ENCODE measurements around the gene ASH1L. TPM values are rescaled to one million over a fixed set of nuclear protein-coding genes. Genes with fewer than 3 reads are reported as not detected.

The ASH1L gene
- polyA plus RNA-seq, 4 donors, result 3.5 to 30.9 (median 6.5) TPM

DNA sequence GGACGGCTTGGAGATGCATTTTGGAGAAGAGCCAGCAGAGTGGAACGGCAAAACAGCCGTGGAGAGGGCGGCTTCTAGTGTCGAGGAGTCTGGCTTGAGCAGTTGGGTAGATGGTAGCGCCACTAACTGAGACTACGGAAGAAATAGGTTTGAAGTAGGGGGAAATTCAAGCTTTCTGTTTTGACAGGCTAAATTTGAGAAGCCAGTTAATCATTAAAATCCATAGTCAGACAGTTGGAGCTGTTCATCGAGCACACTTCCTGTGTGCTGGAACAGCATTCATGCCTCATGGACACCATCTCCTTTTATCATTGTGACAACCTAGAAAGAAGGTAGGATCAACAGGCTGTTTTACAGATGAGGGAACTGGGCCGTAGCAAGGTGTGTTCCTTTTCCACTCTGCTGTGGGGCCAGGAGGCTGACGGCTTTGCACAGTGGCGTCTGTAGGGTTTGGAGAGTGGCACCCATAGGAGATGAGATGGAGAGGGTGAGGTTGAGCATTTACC is 258.0 kb downstream of the ASH1L start:
- no peaks in the 10 kb centered on the region for H3K27me3 ChIP-seq (ENCODE audit: control insufficient read depth in 3 of 3, insufficient read depth in 3 of 3, low read length in 3 of 3)
- H3K9me3 ChIP-seq (ENCODE audit: control insufficient read depth in 2 of 2, insufficient read depth in 1 of 2, low read depth in 1 of 2, low read length in 1 of 2), result no peaks in the 10 kb centered on the region
- WGBS, 3 donors, result 49 to 71% (median 54%) methylated on average over 11 of the region's 11 CpGs
- FAIRE-seq, result no peak
- H3K27ac ChIP-seq (ENCODE audit: low read depth in 1 of 3, low read length in 2 of 3), result no peak overlapping the region
- no peaks in the 10 kb centered on the region for H3K36me3 ChIP-seq (ENCODE audit: control insufficient read depth in 3 of 3, insufficient read depth in 2 of 3, low read depth in 1 of 3, low read length in 3 of 3)
- H3K4me1 ChIP-seq (ENCODE audit: control insufficient read depth in 3 of 3, insufficient read depth in 2 of 3, low read depth in 1 of 3, low read length in 2 of 3), result peaks cover 0 to 31% (median 4%) of the 10 kb centered on the region in 3 donors
- no peak overlapping the region for H3K4me3 ChIP-seq (ENCODE audit: low read depth in 1 of 3, low read length in 3 of 3)
- DNase-seq, result peak in 1 of 2 donors; percentile 31

DNA sequence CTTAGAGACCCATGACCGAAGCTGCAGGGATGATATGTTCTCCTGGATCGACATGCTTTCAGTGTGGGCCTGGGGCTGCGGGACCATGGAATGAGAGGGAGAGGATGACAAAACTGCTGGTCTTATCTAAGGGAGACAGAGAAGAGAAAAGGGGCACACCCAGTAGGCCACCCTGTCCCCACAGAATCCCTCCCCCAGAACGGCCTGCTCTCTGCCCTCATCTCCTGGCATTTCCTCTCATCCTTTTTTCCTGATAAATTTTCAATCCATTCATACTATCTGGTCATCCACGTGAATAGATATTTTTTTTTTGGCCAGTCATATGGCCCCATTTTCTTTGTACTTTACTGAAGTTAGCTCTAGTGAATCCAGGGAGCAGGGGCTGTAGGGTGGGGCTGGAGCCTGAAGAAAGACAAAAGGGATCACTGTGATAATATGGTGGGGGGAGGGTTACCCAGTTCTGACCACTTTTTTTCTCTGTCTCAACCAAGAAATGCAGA is 261.2 kb downstream of the ASH1L start, which contains the start of gene PKLR:
Gene PKLR (minus strand): TSS at position 97 of the 500 bp plus-strand sequence. CDS start 43 bp downstream, at position 54.
- WGBS, 3 donors, result 74 to 89% (median 75%) methylated on average over 5 of the region's 5 CpGs
- DNase-seq (no peak), FAIRE-seq (no peak)
- H3K4me3 ChIP-seq (ENCODE audit: low read depth in 1 of 3, low read length in 3 of 3), result peak within 1 kb of the TSS in 1 of 3 donors; percentile 18
- peak within 1 kb of the TSS; percentile 9 to 91 (median 79) for H3K27ac ChIP-seq (ENCODE audit: low read depth in 1 of 3, low read length in 2 of 3)
- peaks cover 0 to 28% (median 4%) of the 10 kb centered on the region in 3 donors for H3K4me1 ChIP-seq (ENCODE audit: control insufficient read depth in 3 of 3, insufficient read depth in 2 of 3, low read depth in 1 of 3, low read length in 2 of 3)
- no peaks in the 10 kb centered on the region for H3K9me3 ChIP-seq (ENCODE audit: control insufficient read depth in 2 of 2, insufficient read depth in 1 of 2, low read depth in 1 of 2, low read length in 1 of 2)
- H3K27me3 ChIP-seq (ENCODE audit: control insufficient read depth in 3 of 3, insufficient read depth in 3 of 3, low read length in 3 of 3), result peaks cover 0 to 11% (median 0%) of the 10 kb centered on the region in 3 donors
- peaks cover 0 to under 1% (median 0%) of the 10 kb centered on the region in 3 donors for H3K36me3 ChIP-seq (ENCODE audit: control insufficient read depth in 3 of 3, insufficient read depth in 2 of 3, low read depth in 1 of 3, low read length in 3 of 3)

DNA sequence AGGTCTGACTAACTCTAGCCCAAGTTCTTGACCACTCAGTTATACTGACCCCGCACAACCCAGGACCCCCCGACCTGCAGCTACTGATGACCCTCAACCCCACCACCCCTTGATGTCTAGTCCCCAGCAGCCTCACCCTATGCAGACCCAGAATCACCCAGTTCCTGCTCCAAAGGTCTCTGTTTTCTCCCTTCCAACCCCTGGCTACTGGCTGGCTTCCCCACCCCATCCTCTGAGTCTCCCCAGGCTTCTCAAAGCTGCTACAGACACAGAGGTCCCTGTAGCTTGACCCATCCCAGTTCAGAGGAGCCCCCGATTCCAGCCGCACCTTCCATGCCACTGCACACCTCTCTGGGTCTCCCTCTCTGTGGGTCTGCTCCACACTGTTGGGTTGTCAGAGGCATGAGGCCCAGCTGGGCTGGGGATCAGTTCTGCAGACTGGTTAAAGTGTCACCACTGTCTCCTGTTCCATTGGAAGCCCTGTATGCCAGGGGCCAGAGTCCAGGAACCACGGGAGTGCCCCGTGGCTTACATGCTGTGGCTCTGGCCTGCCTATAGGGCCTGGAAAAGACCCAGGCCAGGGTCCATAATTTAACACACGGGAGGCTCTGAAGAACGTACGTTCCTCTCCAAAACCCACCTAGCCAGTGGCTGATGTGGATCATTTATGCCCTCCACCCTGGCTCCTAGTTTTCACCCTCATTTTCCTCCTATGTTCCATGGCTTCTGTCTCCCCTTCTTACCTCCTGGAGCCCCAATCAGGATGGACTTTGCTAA is 261.9 kb downstream of the ASH1L start:
- Histone ChIP-seq H3K27ac (ENCODE audit: low read depth in 1 of 3, low read length in 2 of 3) (peak overlapping the region; percentile 9 to 91 (median 79)), H3K9me3 (ENCODE audit: control insufficient read depth in 2 of 2, insufficient read depth in 1 of 2, low read depth in 1 of 2, low read length in 1 of 2) (no peaks in the 10 kb centered on the region), H3K4me3 (ENCODE audit: low read depth in 1 of 3, low read length in 3 of 3) (peak overlapping the region in 1 of 3 donors; percentile 18), H3K36me3 (ENCODE audit: control insufficient read depth in 3 of 3, insufficient read depth in 2 of 3, low read depth in 1 of 3, low read length in 3 of 3) (peaks cover 0 to 7% (median 0%) of the 10 kb centered on the region in 3 donors), H3K4me1 (ENCODE audit: control insufficient read depth in 3 of 3, insufficient read depth in 2 of 3, low read depth in 1 of 3, low read length in 2 of 3) (peaks cover 0 to 30% (median 4%) of the 10 kb centered on the region in 3 donors), H3K27me3 (ENCODE audit: control insufficient read depth in 3 of 3, insufficient read depth in 3 of 3, low read length in 3 of 3) (peaks cover 0 to 16% (median 5%) of the 10 kb centered on the region in 3 donors)
- WGBS, 3 donors, result 23 to 71% (median 42%) methylated on average over 9 of the region's 9 CpGs
- DNase-seq, result peak; percentile 90 to 91
- FAIRE-seq, result no peak

DNA sequence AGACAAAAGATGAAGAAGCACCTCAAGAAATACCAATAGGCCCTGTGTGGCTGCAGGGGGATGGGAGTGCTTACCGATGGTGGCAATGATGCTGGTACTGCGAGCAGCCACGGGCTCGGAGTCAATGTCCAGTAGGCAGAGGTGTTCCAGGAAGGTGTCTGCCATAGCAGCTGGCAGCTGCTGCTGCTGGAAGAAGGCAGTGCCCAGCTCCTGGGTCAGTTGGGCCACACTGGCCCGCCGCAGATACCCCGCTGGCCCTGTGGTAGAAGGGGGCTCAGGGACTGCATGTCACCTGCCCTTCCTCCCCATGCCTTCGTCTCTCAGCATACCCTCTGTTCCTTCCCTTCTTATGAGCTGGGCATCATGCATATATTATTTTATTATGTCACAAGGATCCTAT is 262.6 kb downstream of the ASH1L start:
- FAIRE-seq, result no peak
- 90 to 95% (median 91%) methylated on average over 8 of the region's 8 CpGs for WGBS, 3 donors
- Histone ChIP-seq H3K27me3 (ENCODE audit: control insufficient read depth in 3 of 3, insufficient read depth in 3 of 3, low read length in 3 of 3) (peaks cover 0 to 24% (median 10%) of the 10 kb centered on the region in 3 donors), H3K4me1 (ENCODE audit: control insufficient read depth in 3 of 3, insufficient read depth in 2 of 3, low read depth in 1 of 3, low read length in 2 of 3) (peaks cover 0 to 37% (median 4%) of the 10 kb centered on the region in 3 donors), H3K4me3 (ENCODE audit: low read depth in 1 of 3, low read length in 3 of 3) (peak overlapping the region in 1 of 3 donors; percentile 2), H3K27ac (ENCODE audit: low read depth in 1 of 3, low read length in 2 of 3) (peak overlapping the region in 1 of 3 donors; percentile 73), H3K9me3 (ENCODE audit: control insufficient read depth in 2 of 2, insufficient read depth in 1 of 2, low read depth in 1 of 2, low read length in 1 of 2) (peaks cover 0 to 4% of the 10 kb centered on the region in 2 donors), H3K36me3 (ENCODE audit: control insufficient read depth in 3 of 3, insufficient read depth in 2 of 3, low read depth in 1 of 3, low read length in 3 of 3) (peaks cover 0 to 14% (median 0%) of the 10 kb centered on the region in 3 donors)
- DNase-seq, result no peak

DNA sequence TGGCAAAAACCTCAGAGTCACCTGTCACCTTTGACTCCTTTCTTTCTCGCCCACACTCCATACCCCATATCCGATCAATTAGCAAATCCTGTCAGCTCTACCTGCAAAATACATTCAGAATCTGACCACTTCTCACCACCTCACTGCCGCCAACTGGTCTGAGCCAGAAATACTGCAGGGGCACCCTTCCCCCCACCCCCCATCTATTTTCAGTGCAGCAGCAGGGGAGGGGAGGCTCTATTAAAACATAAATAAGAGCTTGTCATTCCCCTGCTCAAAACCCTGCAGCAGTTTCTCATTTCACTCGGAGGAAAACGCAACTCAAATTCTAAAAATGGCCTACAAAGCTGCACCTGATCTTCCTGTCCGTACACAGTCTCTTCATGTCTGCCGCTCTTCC is 265.2 kb downstream of the ASH1L start:
- Histone ChIP-seq H3K9me3 (ENCODE audit: control insufficient read depth in 2 of 2, insufficient read depth in 1 of 2, low read depth in 1 of 2, low read length in 1 of 2) (peaks cover 0 to 4% of the 10 kb centered on the region in 2 donors), H3K27me3 (ENCODE audit: control insufficient read depth in 3 of 3, insufficient read depth in 3 of 3, low read length in 3 of 3) (peaks cover 0 to 42% (median 15%) of the 10 kb centered on the region in 3 donors), H3K27ac (ENCODE audit: low read depth in 1 of 3, low read length in 2 of 3) (no peak overlapping the region), H3K36me3 (ENCODE audit: control insufficient read depth in 3 of 3, insufficient read depth in 2 of 3, low read depth in 1 of 3, low read length in 3 of 3) (peaks cover 0 to 36% (median 0%) of the 10 kb centered on the region in 3 donors), H3K4me3 (ENCODE audit: low read depth in 1 of 3, low read length in 3 of 3) (no peak overlapping the region), H3K4me1 (ENCODE audit: control insufficient read depth in 3 of 3, insufficient read depth in 2 of 3, low read depth in 1 of 3, low read length in 2 of 3) (peaks cover 0 to 30% (median 4%) of the 10 kb centered on the region in 3 donors)
- FAIRE-seq (no peak), DNase-seq (no peak)
- WGBS, 3 donors, result 69 to 90% (median 84%) methylated on average over 7 of the region's 7 CpGs

DNA sequence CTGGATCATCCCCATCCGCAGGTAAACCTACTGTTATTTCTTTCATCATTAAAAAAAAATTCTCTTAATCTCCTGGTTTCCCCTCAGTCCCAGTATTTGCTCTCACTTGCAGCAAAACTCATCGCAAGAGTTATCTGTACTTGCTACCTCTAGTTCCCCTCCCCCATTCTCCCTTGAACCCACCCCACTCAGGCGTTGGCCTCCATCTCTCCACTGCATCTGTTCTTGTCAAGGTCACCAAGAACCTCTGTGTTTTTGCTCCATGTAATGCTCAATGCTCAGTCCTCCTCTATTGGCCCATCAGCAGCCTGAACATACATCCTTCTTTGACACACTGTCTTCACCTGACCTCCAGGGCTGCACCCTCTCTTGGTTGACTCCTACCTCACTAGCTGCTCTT is 265.9 kb downstream of the ASH1L start:
- peaks cover 0 to 42% (median 15%) of the 10 kb centered on the region in 3 donors for H3K27me3 ChIP-seq (ENCODE audit: control insufficient read depth in 3 of 3, insufficient read depth in 3 of 3, low read length in 3 of 3)
- 72 to 84% (median 84%) methylated on average over 3 of the region's 3 CpGs for WGBS, 3 donors
- H3K36me3 ChIP-seq (ENCODE audit: control insufficient read depth in 3 of 3, insufficient read depth in 2 of 3, low read depth in 1 of 3, low read length in 3 of 3), result peaks cover 0 to 40% (median 0%) of the 10 kb centered on the region in 3 donors
- peaks cover 0 to 26% (median 4%) of the 10 kb centered on the region in 3 donors for H3K4me1 ChIP-seq (ENCODE audit: control insufficient read depth in 3 of 3, insufficient read depth in 2 of 3, low read depth in 1 of 3, low read length in 2 of 3)
- DNase-seq (no peak), FAIRE-seq (no peak)
- H3K4me3 ChIP-seq (ENCODE audit: low read depth in 1 of 3, low read length in 3 of 3), result no peak overlapping the region
- H3K9me3 ChIP-seq (ENCODE audit: control insufficient read depth in 2 of 2, insufficient read depth in 1 of 2, low read depth in 1 of 2, low read length in 1 of 2), result peaks cover 0 to 4% of the 10 kb centered on the region in 2 donors
- no peak overlapping the region for H3K27ac ChIP-seq (ENCODE audit: low read depth in 1 of 3, low read length in 2 of 3)

DNA sequence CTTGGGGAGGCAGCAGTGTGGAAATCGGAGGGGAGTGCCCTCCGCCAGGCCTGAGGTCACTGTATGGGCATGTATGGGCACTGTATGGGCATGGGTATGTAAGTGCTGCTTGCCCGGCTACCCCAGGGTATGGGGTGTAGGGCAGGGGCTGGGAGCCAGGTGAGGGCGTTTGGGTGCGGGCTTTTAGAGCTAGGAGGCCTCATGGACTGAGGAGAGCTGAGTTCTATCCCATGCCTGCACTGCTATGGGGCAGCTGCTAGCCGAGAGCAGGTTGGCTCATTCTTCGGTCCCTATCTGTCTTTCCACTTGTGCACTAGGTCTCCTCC is 266.7 kb downstream of the ASH1L start:
- WGBS, 3 donors, result 87 to 92% (median 90%) methylated on average over 7 of the region's 7 CpGs
- DNase-seq, result no peak
- no peak for FAIRE-seq
- Histone ChIP-seq H3K4me3 (ENCODE audit: low read depth in 1 of 3, low read length in 3 of 3) (no peak overlapping the region), H3K4me1 (ENCODE audit: control insufficient read depth in 3 of 3, insufficient read depth in 2 of 3, low read depth in 1 of 3, low read length in 2 of 3) (peaks cover 0 to 19% (median 4%) of the 10 kb centered on the region in 3 donors), H3K9me3 (ENCODE audit: control insufficient read depth in 2 of 2, insufficient read depth in 1 of 2, low read depth in 1 of 2, low read length in 1 of 2) (peaks cover 0 to 4% of the 10 kb centered on the region in 2 donors), H3K27ac (ENCODE audit: low read depth in 1 of 3, low read length in 2 of 3) (no peak overlapping the region), H3K36me3 (ENCODE audit: control insufficient read depth in 3 of 3, insufficient read depth in 2 of 3, low read depth in 1 of 3, low read length in 3 of 3) (peaks cover 0 to 46% (median 0%) of the 10 kb centered on the region in 3 donors), H3K27me3 (ENCODE audit: control insufficient read depth in 3 of 3, insufficient read depth in 3 of 3, low read length in 3 of 3) (peaks cover 0 to 42% (median 15%) of the 10 kb centered on the region in 3 donors)

DNA sequence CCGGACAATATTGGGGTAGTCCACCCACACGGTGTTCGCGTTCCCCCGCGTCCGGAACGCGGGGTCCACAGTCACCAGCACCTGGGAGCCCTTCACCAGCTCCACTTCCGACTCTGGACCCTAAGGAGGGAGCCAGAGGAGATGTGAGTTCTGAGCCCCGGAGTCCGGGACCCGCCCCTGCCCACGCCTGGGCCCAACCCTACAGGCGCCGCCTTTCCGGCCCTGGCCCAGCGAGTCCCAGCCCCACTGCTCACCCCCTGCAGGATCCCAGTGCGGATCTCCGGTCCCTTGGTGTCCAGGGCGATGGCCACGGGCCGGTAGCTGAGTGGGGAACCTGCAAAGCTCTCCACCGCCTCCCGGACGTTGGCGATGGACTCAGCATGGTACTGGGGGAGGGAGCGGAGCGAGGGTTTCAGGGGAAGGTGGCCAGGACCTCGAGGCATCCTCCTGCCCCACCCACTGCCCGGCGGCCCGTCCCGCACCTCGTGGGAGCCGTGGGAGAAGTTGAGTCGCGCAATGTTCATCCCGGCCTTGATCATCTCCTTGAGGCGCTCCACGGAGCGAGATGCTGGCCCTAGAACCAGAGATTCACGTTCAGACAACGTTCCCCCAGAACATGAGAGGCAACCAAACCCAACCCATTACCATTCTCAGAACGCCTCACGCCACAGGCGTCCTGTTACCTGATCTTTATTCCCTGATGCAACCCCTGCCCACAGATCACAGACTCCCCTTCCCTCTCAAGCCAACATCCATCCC is 267.2 kb downstream of the ASH1L start:
- peaks cover 0 to 48% (median 0%) of the 10 kb centered on the region in 3 donors for H3K36me3 ChIP-seq (ENCODE audit: control insufficient read depth in 3 of 3, insufficient read depth in 2 of 3, low read depth in 1 of 3, low read length in 3 of 3)
- H3K4me3 ChIP-seq (ENCODE audit: low read depth in 1 of 3, low read length in 3 of 3), result no peak overlapping the region
- H3K27ac ChIP-seq (ENCODE audit: low read depth in 1 of 3, low read length in 2 of 3), result no peak overlapping the region
- 20 to 70% (median 56%) methylated on average over 37 to 47 of the region's 47 CpGs for WGBS, 3 donors
- DNase-seq (peak in 1 of 2 donors; percentile 24), FAIRE-seq (no peak)
- peaks cover 0 to 4% of the 10 kb centered on the region in 2 donors for H3K9me3 ChIP-seq (ENCODE audit: control insufficient read depth in 2 of 2, insufficient read depth in 1 of 2, low read depth in 1 of 2, low read length in 1 of 2)
- peaks cover 0 to 42% (median 15%) of the 10 kb centered on the region in 3 donors for H3K27me3 ChIP-seq (ENCODE audit: control insufficient read depth in 3 of 3, insufficient read depth in 3 of 3, low read length in 3 of 3)
- H3K4me1 ChIP-seq (ENCODE audit: control insufficient read depth in 3 of 3, insufficient read depth in 2 of 3, low read depth in 1 of 3, low read length in 2 of 3), result peaks cover 0 to 14% (median under 1%) of the 10 kb centered on the region in 3 donors
